ENCODE measurements around the gene INSRR. TPM values are rescaled to one million over a fixed set of nuclear protein-coding genes. Genes with fewer than 3 reads are reported as not detected.

Gene INSRR
- total RNA-seq, 2 donors from 2014 or later = not detected

- H3K27ac ChIP-seq = no peak overlapping the region
- H3K36me3 ChIP-seq = no peaks in the 10 kb centered on the region
- TF ChIP-seq CTCF (IDR thresholded peaks at IDR 0.05) = no peak
- no peak for DNase-seq
- H3K27me3 ChIP-seq = no peaks in the 10 kb centered on the region
- H3K4me1 ChIP-seq = no peaks in the 10 kb centered on the region
- no peaks in the 10 kb centered on the region for H3K9me3 ChIP-seq
- no peak overlapping the region for H3K4me3 ChIP-seq
- intact Hi-C loops (cut with DNase I) = loop anchor here (10.0 kb wide), 1 partner anchor 245 kb away; no protein-coding TSS in a partner anchor
- H3K9ac ChIP-seq (ENCODE audit: low read depth in 2 of 2, low read length in 2 of 2) = no peak overlapping the region
Observed at GRCh38 chr1:156869455-156869854, 10.5 kb upstream of the INSRR start.

DNA sequence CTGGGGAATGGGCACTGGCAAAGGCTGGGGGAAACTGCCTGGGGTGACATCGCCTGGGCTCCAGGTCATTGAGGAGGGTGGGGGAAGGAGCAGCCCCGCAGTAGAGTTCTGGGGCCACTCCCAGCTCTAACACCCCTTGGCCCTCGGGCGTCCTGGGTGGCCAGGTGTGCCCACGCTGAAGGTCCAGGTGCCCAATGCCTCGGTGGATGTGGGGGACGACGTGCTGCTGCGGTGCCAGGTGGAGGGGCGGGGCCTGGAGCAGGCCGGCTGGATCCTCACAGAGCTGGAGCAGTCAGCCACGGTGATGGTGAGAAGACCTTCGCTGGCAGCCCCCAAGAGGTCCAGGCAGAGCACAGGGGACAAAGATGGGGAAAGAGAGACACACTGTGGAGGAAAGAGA lies 9.4 kb upstream of the INSRR start:
- Histone ChIP-seq H3K27me3 (no peaks in the 10 kb centered on the region), H3K27ac (no peak overlapping the region), H3K9me3 (no peaks in the 10 kb centered on the region), H3K9ac (ENCODE audit: low read depth in 2 of 2, low read length in 2 of 2) (no peak overlapping the region), H3K4me3 (no peak overlapping the region), H3K4me1 (no peaks in the 10 kb centered on the region), H3K36me3 (no peaks in the 10 kb centered on the region)
- DNase-seq = no peak
- intact Hi-C loops (cut with DNase I) = loop anchor here (10.0 kb wide), 1 partner anchor 244 kb away; no protein-coding TSS in a partner anchor
- TF ChIP-seq CTCF (IDR thresholded peaks at IDR 0.05) = no peak

- H3K4me3 ChIP-seq = no peak overlapping the region
- no peaks in the 10 kb centered on the region for H3K9me3 ChIP-seq
- H3K4me1 ChIP-seq = no peaks in the 10 kb centered on the region
- no peak overlapping the region for H3K9ac ChIP-seq (ENCODE audit: low read depth in 2 of 2, low read length in 2 of 2)
- H3K27me3 ChIP-seq = peaks cover 8% of the 10 kb centered on the region
- no peak for DNase-seq
- no peaks in the 10 kb centered on the region for H3K36me3 ChIP-seq
- intact Hi-C loops (cut with DNase I) = loop anchor here (10.0 kb wide), 1 partner anchor 242 kb away; no protein-coding TSS in a partner anchor
- no peak overlapping the region for H3K27ac ChIP-seq
- TF ChIP-seq CTCF (IDR thresholded peaks at IDR 0.05) = no peak
Observed at GRCh38 chr1:156866249-156866909, 7.5 kb upstream of the INSRR start.

DNA sequence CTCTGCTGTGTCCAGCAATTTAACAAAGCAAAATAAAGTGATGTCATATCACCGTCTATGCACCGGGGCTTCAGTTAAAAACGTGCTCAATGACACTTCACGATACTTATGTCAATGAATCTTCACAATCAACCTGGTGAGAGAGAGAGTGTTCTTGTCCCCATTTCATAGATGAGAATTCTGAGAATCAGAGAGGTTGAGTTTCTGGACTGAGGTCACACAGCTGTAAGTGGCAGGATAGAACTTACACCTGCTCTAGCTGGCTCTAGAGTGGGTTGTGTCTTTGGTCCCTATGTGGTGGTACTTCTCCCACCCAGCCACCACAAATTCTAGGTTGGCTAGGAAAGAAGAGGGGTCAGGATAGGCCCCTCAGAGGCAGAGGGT lies 6.9 kb upstream of the INSRR start:
- intact Hi-C loops (cut with DNase I) = loop anchor here (10.0 kb wide), 1 partner anchor 241 kb away; no protein-coding TSS in a partner anchor
- peaks cover 13% of the 10 kb centered on the region for H3K27me3 ChIP-seq
- DNase-seq = no peak

DNA sequence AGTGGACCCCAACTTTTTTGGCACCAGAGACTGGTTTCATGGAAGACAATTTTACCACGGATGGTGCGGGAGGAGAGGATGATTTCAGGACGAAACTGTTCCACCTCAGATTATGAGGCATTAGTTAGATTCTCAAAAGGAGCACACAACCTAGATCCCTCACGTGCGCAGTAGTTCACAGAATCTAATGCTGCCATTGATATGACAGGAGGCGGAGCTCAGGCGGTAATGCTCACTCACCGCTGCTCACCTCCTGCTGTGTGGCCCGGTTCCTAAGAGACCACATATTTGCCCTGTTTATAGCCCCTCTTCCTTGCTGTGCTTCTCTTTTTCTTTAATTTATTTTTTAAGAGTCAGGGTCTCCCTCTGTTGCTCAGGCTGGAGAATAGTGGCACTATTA lies 6.3 kb upstream of the INSRR start:
- Histone ChIP-seq H3K9me3 (no peaks in the 10 kb centered on the region), H3K36me3 (no peaks in the 10 kb centered on the region), H3K27ac (no peak overlapping the region), H3K4me3 (no peak overlapping the region), H3K9ac (ENCODE audit: low read depth in 2 of 2, low read length in 2 of 2) (no peak overlapping the region), H3K27me3 (peaks cover 19% of the 10 kb centered on the region), H3K4me1 (no peaks in the 10 kb centered on the region)
- intact Hi-C loops (cut with DNase I) = loop anchor here (10.0 kb wide), 1 partner anchor 240 kb away; no protein-coding TSS in a partner anchor
- DNase-seq = no peak
- no peak for TF ChIP-seq CTCF (IDR thresholded peaks at IDR 0.05)

More for the DNA sequence above, 6.9 kb upstream of the INSRR start:
- Histone ChIP-seq H3K27ac (no peak overlapping the region), H3K9me3 (no peaks in the 10 kb centered on the region), H3K9ac (ENCODE audit: low read depth in 2 of 2, low read length in 2 of 2) (no peak overlapping the region), H3K4me3 (no peak overlapping the region), H3K36me3 (no peaks in the 10 kb centered on the region), H3K4me1 (no peaks in the 10 kb centered on the region)
- no peak for TF ChIP-seq CTCF (IDR thresholded peaks at IDR 0.05)
